ENCODE data around the gene ARRB1. TPM values are rescaled to one million over a fixed set of nuclear protein-coding genes. Genes with fewer than 3 reads are reported as not detected.
"Not testable (repeated sequence)": the region's sequence is repeated elsewhere in the genome, so short reads cannot be mapped to it uniquely, and the experiment has no call there.

Gene ARRB1
- total RNA-seq, 2 experiments from 2014 or later = 24.3 to 29.5 TPM

DNA sequence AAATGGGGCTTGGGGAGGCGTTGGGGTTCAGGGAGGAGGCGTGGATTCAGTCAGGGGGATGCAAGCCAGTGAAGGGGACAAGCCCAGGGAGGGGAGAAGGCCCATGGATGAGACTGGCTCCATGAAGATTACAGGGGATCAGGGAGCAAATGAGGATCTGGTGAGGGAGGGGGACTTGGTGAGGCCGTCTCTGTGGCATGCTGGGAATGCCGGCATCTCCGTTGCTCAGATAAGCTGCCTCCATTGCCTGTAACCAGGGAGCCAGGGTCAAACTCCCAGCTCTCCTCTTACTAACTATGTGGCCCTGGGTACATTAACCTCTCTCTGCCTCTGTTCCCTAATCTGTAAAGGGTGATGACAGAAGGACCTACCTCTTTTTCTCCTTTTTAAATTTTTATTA lies 72.2 kb downstream of the ARRB1 start:
- no peak for DNase-seq
- Mint-ChIP-seq H3K27me3 (no peaks in the 10 kb centered on the region), H3K36me3 (ENCODE audit: low read depth) (peaks cover 29% of the 10 kb centered on the region), H3K4me1 (peaks cover 40% of the 10 kb centered on the region), H3K9me3 (no peaks in the 10 kb centered on the region), H3K27ac (peak overlapping the region; percentile 75), H3K4me3 (no peak overlapping the region)
- ChIA-PET POLR2A (interaction anchor here (0.9 kb wide), 1 partner anchor 108 kb away, joined by 3 read pairs; no protein-coding TSS in a partner anchor), CTCF (interaction anchor here (0.6 to 4.0 kb wide), 18 partner anchors 10 to 427 kb away, joined by 3 to 44 read pairs (median 4); partner anchors contain the start of genes SPCS2 and XRRA1)

DNA sequence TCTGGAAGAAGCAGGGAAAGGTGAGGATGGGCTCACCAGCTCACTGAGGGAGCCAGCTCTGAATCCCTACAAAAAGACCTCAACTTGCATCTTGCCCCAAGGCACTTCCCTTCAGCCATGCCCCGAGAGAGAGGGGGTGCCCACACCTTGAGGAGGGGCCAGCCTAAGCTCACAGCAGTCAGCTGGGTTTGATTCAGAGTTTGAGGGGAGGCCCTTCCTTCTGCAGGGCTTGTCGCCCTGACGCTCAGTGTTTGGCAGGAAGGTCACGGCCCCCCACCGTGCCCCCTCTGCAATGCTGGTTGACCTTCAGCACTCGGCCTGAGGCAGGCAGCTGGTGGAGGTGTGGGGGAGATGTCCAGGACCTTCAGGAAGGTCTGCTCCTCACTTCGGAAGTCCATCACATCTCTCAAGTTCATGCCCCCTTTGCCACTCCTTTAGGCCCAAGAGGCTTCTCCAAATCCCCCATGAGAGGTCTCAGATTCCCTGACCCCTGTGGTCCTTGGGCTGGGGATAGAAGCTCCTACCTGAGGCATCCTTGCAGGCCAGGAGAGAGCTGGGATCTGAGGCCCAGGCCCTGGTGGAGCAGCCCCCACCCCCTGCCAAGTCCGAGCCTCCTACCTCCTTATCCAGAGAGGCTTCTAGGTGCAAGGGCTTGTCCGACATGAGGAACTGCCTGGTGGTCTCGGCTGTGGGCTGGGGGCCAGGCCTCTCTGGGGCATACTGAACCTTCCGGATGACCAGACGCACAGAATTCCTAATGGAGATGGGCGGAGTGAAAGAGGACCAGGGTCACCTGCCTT lies 73.3 kb downstream of the ARRB1 start:
- Mint-ChIP-seq H3K9me3 (no peaks in the 10 kb centered on the region), H3K27me3 (no peaks in the 10 kb centered on the region), H3K27ac (peak overlapping the region; percentile 100), H3K36me3 (ENCODE audit: low read depth) (peaks cover 31% of the 10 kb centered on the region), H3K4me1 (peaks cover 49% of the 10 kb centered on the region), H3K4me3 (no peak overlapping the region)
- CTCF ChIA-PET = interaction anchor here (0.9 to 1.2 kb wide), 4 partner anchors 104 to 256 kb away, joined by 3 to 6 read pairs (median 3); no protein-coding TSS in a partner anchor
- DNase-seq = no peak
- POLR2A ChIA-PET = no interaction called here

DNA sequence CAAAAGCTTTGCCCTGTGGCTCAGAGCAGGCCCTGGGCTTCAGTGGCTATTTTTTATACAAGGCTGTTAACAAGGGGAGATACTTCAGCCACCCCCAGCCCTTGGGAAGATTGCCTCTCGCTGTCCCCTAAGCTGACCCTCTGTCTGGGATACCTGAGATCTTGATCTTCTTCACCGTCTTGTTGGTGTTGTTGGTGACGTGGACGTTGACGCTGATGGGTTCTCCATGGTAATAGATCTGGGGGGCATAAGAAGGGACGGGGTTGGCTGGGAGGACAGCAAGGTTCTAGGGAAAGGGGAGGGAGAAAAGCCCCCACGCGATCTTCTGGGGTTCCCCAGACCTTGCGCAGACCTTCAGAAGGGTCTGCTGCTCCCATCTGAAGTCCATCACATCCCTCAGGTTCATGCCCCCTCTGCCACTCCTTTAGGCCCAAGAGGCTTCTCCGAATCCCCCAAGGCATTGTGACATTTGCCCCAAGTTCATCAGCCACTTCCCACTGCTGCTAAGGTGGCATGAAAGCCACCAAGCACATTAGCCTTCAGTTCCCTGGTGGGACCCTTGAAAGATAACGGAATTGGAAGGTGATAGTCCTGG lies 74.2 kb downstream of the ARRB1 start:
- H3K4me1 Mint-ChIP-seq = peaks cover 56% of the 10 kb centered on the region
- H3K4me3 Mint-ChIP-seq = no peak overlapping the region
- peak overlapping the region; percentile 100 for H3K27ac Mint-ChIP-seq
- DNase-seq = no peak
- peaks cover 31% of the 10 kb centered on the region for H3K36me3 Mint-ChIP-seq (ENCODE audit: low read depth)
- no peaks in the 10 kb centered on the region for H3K9me3 Mint-ChIP-seq
- ChIA-PET POLR2A (no interaction called here), CTCF (interaction anchor here (0.7 to 2.5 kb wide), 8 partner anchors 9 to 255 kb away, joined by 3 to 17 read pairs (median 3); no protein-coding TSS in a partner anchor)
- no peaks in the 10 kb centered on the region for H3K27me3 Mint-ChIP-seq

DNA sequence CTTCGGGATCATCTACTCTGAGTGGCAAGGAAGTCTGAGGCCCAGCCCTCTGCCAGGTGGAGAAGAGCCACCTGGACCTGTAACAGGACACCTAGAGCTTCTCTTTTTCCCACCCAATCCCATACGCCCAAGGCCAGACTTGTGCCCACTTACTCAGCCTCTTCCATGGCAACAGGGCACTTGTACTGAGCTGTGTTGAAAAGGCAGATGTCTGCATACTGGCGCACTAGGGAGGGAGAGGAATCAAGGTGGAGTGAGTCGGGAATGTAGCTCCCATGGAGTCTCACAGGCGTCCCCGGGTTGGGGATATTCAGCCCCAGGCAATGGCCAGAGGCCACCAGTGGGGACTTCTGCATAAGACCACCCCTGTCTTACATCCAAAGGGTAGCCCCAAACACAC lies 74.8 kb downstream of the ARRB1 start:
- DNase-seq = no peak
- Mint-ChIP-seq H3K36me3 (ENCODE audit: low read depth) (peaks cover 31% of the 10 kb centered on the region), H3K4me1 (peaks cover 59% of the 10 kb centered on the region), H3K27me3 (no peaks in the 10 kb centered on the region), H3K4me3 (peak overlapping the region; percentile 35), H3K27ac (peak overlapping the region; percentile 100), H3K9me3 (no peaks in the 10 kb centered on the region)
- ChIA-PET POLR2A (interaction anchor here (0.6 kb wide), 1 partner anchor 79 kb away, joined by 6 read pairs; no protein-coding TSS in a partner anchor), CTCF (interaction anchor here (0.6 to 2.5 kb wide), 9 partner anchors 8 to 113 kb away, joined by 3 to 17 read pairs (median 4); no protein-coding TSS in a partner anchor)

DNA sequence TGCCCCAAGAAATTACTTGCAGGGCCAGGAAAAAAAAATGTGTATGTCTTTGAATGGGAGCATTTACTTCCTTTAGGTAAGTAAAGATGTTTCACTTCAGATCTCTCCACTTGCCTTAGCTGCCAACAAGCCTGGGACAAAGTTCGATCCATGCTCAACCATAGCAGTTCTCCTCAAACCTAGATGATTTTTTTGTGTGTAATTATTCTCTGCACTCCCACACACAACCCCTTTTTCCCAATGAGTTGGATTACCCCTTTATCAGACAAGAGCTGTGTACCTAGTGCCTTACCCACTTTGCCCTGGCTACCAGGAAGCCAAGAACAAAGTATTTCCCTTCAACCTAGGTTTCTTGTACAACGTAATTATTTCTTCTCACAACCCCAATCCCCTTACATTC lies 75.3 kb downstream of the ARRB1 start:
- ChIA-PET CTCF (interaction anchor here (0.6 to 2.5 kb wide), 10 partner anchors 9 to 135 kb away, joined by 3 to 17 read pairs (median 4); no protein-coding TSS in a partner anchor), POLR2A (interaction anchor here (0.6 kb wide), 1 partner anchor 80 kb away, joined by 6 read pairs; no protein-coding TSS in a partner anchor)
- peaks cover 62% of the 10 kb centered on the region for H3K4me1 Mint-ChIP-seq
- H3K4me3 Mint-ChIP-seq = peak overlapping the region; percentile 35
- no peak for DNase-seq
- H3K36me3 Mint-ChIP-seq (ENCODE audit: low read depth) = peaks cover 31% of the 10 kb centered on the region
- H3K9me3 Mint-ChIP-seq = no peaks in the 10 kb centered on the region
- H3K27ac Mint-ChIP-seq = peak overlapping the region; percentile 100
- no peaks in the 10 kb centered on the region for H3K27me3 Mint-ChIP-seq

DNA sequence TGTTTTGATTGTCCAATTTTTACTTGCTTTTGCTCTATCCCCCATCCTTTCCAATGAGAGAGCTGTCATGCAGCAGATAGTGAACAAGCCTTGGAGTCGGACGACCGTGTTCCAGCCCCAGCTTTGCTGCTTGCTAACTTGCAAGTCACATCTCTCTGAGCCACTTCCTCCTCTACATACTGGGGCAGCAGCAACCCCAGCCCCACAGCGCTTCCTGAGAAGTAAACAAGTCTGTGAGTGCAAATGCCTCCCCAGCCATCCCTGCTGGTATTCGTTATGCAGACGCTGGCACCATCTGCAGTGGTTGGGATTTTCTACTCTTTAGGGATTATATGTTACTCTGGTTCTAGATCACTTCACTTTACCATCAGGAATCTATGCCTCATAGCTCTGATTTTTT lies 75.9 kb downstream of the ARRB1 start:
- Mint-ChIP-seq H3K4me3 (peak overlapping the region; percentile 70), H3K36me3 (ENCODE audit: low read depth) (peaks cover 31% of the 10 kb centered on the region), H3K4me1 (peaks cover 67% of the 10 kb centered on the region), H3K27me3 (no peaks in the 10 kb centered on the region), H3K9me3 (no peaks in the 10 kb centered on the region), H3K27ac (peak overlapping the region; percentile 100)
- ChIA-PET POLR2A (interaction anchor here (0.5 kb wide), 1 partner anchor 81 kb away, joined by 3 read pairs; no protein-coding TSS in a partner anchor), CTCF (interaction anchor here (0.9 to 2.5 kb wide), 10 partner anchors 9 to 278 kb away, joined by 3 to 17 read pairs (median 4); no protein-coding TSS in a partner anchor)
- peak; percentile 86 for DNase-seq

DNA sequence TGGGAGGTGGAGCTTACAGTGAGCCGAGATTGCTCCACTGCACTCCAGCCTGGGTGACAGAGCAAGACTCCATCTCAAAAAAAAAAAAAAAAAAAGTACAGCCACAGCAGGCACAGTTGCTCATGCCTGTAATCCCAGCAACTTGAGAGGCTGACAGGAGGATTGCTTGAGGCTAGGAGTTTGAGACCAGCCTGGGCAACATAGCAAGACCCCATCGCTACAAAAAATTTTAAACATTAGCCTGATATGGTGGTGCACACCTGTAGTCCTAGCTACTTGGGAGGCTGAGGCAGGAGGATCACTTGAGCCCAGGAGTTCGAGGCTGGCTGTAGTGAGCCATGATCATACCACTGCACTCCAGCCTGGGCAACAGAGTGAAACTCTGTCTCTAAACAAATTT lies 76.7 kb downstream of the ARRB1 start:
- peaks cover 31% of the 10 kb centered on the region for H3K36me3 Mint-ChIP-seq (ENCODE audit: low read depth)
- ChIA-PET POLR2A (interaction anchor here (0.6 kb wide), 1 partner anchor 14 kb away, joined by 3 read pairs; no protein-coding TSS in a partner anchor), CTCF (interaction anchor here (0.6 to 2.5 kb wide), 8 partner anchors 11 to 277 kb away, joined by 3 to 17 read pairs (median 4); no protein-coding TSS in a partner anchor)
- peaks cover 61% of the 10 kb centered on the region for H3K4me1 Mint-ChIP-seq
- H3K27ac Mint-ChIP-seq = peak overlapping the region; percentile 100
- H3K27me3 Mint-ChIP-seq, DNase-seq, H3K9me3 Mint-ChIP-seq, H3K4me3 Mint-ChIP-seq: not testable (repeated sequence)

DNA sequence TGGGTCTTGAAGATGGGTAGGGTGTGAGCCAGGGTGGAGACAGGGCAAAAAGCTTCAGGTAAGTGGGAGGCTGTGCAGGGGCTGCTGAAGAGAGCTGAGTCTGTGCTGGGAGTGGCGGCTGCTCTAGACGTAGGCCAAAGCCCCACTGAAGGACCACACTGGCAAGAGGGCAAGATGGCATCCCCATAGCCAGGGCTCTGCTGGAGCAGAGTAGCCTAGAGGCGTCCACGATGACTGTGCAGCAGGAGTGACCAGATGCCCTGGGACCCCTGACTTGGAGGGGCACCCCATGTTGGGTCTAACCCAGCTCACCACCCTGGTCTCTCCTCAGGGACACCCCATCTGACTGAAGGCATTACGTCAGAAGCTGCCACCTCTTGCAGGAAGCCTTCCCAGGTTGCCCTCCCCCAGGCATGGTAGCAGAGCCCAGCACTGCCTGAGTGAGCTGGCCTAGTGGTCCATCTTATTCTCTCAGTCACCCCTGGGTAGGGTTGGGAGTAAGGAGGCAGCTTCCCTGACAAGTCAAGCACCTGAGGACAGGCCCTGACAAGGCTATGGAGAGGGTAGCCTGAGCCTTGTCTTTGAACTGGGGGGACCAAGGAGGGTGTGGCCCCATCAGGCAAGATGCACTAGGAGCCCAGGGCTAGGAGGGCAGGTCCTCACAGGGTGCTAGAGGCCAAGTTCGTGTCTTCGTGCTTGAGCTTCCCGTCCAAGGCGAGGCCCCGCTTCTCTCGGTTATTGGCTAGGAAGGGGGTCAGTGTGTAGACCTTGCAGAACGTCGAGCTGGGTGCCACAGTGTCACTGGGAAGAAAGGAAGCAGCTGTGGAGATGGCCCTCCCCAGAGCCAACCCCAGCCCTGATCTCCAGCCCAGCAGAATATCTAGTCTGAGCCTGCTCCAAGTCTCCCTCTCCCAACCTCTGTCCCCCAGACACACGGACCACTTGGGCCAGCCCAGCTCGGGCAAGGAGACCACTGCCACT lies 77.8 kb downstream of the ARRB1 start:
- Mint-ChIP-seq H3K27me3 (no peaks in the 10 kb centered on the region), H3K4me3 (no peak overlapping the region), H3K9me3 (no peaks in the 10 kb centered on the region), H3K4me1 (peaks cover 57% of the 10 kb centered on the region), H3K36me3 (ENCODE audit: low read depth) (peaks cover 26% of the 10 kb centered on the region), H3K27ac (peak overlapping the region; percentile 100)
- DNase-seq = no peak
- ChIA-PET CTCF (interaction anchor here (1.1 to 1.5 kb wide), 2 partner anchors 108 to 134 kb away, joined by 3 to 4 read pairs; no protein-coding TSS in a partner anchor), POLR2A (no interaction called here)

DNA sequence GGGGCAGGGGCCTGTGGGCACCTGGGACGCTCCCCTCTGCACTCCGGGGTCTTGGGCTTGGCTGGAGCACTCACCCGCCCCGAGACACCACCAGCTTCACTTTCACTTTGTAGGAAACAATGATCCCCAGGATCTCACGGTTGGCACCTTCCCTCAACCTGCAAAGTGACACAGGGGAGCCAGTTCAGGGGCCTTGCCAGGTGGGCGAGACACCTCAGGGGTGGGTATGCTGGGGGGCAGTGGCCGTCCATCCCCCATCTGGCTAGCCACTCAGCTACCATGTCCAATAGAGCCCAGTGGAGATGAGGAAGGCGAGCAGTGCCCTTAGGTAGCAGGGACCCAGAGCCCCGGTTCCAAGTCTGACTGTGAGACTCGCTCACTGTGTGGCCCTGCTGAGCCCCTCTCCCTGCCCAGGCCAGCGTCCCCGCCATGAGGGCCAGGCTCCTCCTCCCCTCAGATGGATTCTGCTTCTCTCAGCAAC lies 78.6 kb downstream of the ARRB1 start:
- CTCF ChIA-PET = interaction anchor here (1.1 to 1.8 kb wide), 3 partner anchors 109 to 135 kb away, joined by 3 to 5 read pairs (median 4); no protein-coding TSS in a partner anchor
- Mint-ChIP-seq H3K4me1 (peaks cover 57% of the 10 kb centered on the region), H3K9me3 (no peaks in the 10 kb centered on the region), H3K4me3 (no peak overlapping the region), H3K36me3 (ENCODE audit: low read depth) (peaks cover 24% of the 10 kb centered on the region), H3K27ac (peak overlapping the region; percentile 82), H3K27me3 (no peaks in the 10 kb centered on the region)
- DNase-seq = no peak
- POLR2A ChIA-PET = no interaction called here

DNA sequence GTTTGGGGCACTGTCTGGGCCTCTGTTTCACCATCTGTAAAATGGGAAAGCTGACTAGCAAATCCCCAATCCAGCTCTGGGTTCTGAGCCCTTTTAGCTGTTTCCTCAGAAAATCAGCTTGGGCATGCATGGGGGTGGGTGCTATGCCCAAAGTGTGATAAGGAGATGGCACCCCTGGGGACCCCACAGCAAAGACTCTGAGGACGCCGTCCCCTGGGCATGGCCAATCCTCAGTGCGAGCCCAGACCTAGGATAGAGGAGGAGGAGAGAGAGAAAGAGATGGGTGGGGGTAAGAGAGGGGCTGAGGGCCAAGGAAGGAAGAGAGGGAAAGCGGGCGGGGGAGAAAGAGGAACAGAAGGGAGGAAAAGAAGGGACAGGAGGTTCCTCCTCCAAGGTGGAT lies 79.1 kb downstream of the ARRB1 start:
- H3K4me3 Mint-ChIP-seq = no peak overlapping the region
- H3K27me3 Mint-ChIP-seq = no peaks in the 10 kb centered on the region
- peaks cover 52% of the 10 kb centered on the region for H3K4me1 Mint-ChIP-seq
- CTCF ChIA-PET = interaction anchor here (0.6 to 3.2 kb wide), 4 partner anchors 8 to 132 kb away, joined by 3 to 17 read pairs (median 6); no protein-coding TSS in a partner anchor
- H3K27ac Mint-ChIP-seq = peak overlapping the region; percentile 82
- POLR2A ChIA-PET = no interaction called here
- no peaks in the 10 kb centered on the region for H3K9me3 Mint-ChIP-seq
- DNase-seq = no peak
- H3K36me3 Mint-ChIP-seq (ENCODE audit: low read depth) = peaks cover 19% of the 10 kb centered on the region

DNA sequence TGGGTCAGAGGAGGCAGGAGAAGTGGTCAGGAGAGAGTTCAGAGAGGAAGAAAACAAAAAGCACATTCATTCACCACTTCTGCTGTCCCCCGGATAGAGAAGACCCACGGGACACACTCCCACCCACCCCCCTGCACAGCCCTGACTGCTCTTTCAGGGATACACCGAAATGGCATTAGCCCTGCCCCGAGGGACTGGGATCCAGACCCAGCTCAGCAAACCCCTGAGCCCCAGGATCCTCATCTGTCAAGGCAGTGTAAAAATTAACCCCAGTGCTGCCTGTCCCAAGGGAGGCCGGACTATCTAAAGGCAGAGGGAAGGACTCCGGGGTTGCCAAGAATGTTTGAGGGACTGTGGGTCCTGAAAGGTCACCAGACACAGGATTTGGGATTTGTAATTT lies 79.7 kb downstream of the ARRB1 start:
- DNase-seq = no peak
- Mint-ChIP-seq H3K9me3 (no peaks in the 10 kb centered on the region), H3K36me3 (ENCODE audit: low read depth) (peaks cover 12% of the 10 kb centered on the region), H3K4me3 (no peak overlapping the region), H3K27me3 (no peaks in the 10 kb centered on the region), H3K27ac (peak overlapping the region; percentile 82), H3K4me1 (peaks cover 45% of the 10 kb centered on the region)
- POLR2A ChIA-PET = no interaction called here
- CTCF ChIA-PET = interaction anchor here (0.6 to 3.2 kb wide), 5 partner anchors 9 to 131 kb away, joined by 3 to 17 read pairs (median 6); no protein-coding TSS in a partner anchor
